Activated naive CD4-positive, alpha-beta T cell (primary cell): ENCODE data around the gene PRPS1.
"Not testable (repeated sequence)": the region's sequence is repeated elsewhere in the genome, so short reads cannot be mapped to it uniquely, and the experiment has no call there.

ENCODE experiments used
- DNase-seq, 4 experiments: peaks; one replicate each; lab custom pipeline; 2025; lab: John Stamatoyannopoulos, UW

The PRPS1 gene

DNA sequence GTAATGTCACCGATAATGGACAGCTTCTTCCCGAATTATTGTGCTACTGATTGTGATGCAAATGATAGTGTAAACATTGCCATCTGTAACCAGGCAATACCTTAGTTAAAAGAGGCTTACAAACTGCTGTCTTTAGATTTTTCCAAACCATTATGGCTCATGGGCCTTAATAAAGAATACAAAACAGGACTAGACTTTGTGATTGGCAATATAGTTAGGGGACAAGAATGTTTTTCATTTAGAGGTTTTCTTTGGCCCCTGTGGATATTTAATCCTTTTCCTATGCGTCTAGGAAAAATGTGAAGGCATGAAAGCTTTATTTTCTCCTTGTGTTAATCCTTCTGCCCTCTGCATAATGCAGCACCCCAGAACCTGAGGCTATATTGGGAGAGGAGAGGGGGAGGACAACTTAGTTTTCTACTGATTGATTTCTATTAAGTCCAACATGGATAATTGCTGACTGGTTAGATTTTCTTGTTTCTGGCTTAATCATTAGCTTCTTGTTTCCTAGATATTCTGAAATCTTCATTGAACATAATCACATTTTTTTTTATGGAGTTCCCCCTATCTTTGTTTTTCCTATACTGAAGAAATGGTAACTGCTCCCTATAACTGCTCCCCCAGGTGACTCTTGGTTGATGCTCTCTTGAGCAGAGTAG lies 1.9 kb downstream of the PRPS1 start:
- DNase-seq = no peak

DNA sequence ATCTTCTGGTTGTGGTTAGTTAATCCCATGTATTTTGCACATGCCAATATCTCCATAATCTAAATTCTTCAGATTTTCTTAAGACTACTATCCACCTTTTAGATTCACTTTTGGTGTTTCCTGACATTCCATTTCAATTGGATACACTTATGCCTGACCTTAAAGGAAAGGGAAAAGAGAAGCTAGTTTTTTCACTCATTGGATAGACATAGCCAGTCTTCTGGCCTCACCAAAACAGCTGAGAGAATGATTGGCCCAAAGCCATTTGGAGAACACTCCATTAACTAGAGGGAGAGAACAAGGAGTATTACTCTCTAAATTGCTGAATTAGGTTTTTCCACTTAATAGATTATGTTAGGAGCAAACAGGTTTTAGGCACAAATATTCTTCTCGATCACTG lies 4.0 kb downstream of the PRPS1 start:
- no peak for DNase-seq

DNA sequence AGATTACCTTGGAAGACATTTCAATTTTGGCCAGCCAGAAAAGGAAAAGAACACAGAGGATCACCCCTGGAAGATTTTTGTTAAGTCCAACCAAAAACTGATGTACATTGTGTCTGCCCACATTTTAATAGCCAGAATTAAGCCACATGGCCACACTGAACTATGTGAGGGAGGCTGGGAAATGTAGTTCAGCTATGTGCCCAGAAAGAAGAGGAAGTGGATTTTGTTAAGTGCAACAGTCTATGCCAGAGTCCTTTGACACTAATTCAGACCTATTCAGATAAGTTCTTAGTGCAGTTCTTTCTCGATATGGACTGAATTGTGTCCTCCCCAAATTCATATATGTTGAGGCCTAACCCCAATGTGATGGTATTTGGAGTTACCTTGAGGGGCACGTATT lies 18.4 kb downstream of the PRPS1 start:
- DNase-seq = no peak

DNA sequence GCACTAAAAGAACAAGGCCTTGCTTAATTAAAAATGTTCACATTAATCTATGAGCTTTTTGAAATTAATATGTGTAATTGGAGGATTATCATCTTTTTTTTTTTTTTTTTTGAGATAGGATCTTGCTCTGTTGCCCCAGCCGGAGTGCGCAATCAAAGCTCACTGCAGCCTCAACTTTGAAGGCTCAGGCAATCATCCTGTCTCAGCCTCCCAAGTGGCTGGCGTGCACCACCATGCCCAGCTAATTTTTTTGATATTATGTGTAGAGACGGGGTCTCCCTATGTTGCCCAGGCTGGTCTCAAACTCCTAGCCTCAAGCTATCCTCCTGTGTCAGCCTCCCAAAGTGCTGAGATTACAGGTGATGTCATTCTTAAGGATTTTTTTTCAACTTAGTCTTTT lies 20.0 kb downstream of the PRPS1 start:
- no peak for DNase-seq

DNA sequence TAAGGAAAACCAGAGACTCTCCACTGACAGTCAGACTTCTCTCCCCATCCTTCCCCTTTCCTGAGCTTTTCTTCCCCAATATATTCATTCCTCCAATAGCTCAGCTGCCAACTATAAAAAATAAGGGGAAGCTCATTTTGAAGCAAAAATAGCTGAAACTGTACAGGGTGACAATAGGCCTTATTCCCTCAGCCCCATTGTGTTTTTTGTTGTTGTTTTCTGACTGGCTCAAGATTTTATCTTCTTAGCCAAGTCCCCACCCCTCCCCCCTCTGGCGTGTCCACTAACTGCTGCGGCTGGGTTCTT lies 26.2 kb downstream of the PRPS1 start:
- DNase-seq = no peak

DNA sequence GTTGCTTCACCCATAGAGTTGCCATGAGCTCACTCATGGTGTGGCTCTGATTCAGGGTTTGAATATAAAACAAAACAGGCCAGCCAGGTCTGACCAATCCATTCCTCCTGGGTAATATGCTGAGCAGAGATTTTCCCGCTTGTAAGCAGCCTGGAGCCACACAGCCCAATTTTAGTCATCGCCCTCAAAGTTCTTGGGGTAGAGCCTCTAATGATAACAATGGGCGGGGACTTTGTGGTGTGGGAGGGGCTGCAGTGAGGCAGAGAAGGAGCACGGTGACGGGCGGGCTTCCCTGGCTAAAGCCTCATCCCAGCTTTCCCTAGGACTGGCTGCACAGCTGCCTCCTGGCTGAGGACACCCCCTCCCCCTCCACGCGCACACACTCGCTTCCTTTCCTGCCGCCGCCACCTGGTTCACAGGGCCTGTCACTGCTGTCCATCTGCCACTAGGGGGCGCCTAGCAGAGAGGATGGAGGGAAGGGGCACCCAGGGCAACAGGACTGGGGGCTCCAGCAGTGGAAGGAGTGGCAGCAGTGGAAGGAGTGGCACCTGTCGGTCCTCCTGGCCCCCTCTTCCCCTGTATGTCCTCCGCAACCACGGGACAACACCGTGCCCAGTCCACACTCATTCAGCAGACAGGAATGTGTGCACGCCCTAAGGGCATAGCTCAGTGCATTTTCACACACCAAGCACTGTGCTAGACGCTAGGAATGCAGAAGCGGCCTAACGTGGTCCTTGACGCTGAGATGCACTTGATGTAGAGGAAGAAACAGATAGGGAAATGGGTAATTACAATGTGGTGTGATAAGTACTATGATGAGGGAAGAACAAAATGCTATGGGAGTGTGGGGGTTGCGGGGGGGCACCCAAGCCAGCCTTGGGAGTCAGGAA lies 26.8 kb downstream of the PRPS1 start:
- DNase-seq = peak; percentile 16 to 57 (median 54)

DNA sequence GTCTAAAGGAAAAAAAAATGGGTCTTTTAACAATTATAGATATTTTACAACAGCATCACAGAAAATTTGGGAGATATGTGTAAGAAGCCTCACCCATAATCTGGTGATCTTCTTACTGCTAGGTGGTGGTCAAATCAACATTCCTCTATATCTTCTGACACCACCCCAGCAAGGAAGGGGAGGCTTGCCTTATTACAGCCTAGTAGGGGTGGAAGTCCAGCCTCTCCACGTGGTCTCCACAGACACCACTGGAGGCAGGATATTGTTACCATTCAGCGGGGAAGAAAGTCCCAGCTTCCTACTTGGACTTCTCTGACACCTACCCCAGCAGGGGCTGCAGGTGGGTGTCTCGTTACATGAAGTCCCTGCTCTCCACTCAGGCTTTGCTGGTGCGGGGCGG lies 28.7 kb downstream of the PRPS1 start:
- no peak for DNase-seq

DNA sequence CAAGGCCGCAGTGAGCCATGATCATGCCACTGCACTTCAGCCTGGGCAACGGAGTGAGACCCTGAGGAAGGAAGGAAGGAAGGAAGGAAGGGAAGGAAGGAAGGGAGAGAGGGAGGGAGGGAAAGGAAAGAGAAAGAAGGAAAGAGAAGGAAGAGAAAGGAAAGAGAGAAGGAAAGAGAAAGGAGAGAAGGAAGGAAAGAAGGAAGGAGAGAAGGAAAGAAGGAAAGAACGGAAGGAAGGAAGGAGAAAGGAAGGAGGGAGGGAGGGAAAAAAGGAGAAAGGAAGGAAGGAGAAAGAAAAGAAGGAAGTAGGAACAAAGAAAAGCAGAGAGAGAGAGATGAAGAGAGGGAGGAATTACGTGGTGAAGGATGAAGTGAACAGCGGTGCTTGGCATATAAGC lies 30.4 kb downstream of the PRPS1 start:
- DNase-seq = no peak

DNA sequence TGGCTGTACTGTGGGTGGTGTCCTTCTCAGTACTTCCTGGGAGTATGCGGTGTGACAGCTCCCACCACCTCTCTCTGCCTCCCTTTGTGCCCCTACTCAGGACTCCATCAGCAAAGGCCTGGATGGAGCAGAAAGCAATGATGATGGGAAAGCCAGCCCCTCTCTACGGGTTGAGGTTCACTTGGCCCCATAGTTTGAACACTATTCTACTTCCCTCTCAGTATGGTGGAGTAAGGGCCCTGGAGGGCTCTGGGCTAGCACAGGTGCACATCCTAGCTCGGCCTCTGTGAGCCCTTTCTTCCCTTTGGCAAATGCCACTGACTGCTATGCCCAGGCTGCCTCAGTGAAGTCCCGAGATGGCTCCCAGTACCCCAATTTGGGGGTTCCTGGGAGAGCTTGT lies 31.0 kb downstream of the PRPS1 start:
- no peak for DNase-seq

DNA sequence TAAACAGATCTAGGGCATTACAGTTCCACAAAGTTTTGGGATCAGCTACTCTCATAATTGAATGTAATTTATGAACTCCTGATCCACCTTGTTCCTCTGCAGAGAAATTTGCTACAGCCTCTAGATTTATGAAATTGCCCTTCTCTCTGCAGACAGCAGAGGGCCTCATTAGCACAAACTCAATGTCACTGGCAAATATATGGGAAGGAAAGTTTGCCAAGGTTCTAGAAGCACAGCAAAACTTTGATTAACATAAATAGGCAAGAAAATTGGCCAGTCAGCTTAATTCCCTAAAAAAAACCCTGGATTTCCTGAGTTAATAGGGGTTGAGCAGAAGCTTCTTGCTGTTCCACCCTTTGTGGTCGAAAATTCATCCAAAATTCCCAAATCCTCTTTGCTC lies 31.5 kb downstream of the PRPS1 start:
- DNase-seq = no peak

DNA sequence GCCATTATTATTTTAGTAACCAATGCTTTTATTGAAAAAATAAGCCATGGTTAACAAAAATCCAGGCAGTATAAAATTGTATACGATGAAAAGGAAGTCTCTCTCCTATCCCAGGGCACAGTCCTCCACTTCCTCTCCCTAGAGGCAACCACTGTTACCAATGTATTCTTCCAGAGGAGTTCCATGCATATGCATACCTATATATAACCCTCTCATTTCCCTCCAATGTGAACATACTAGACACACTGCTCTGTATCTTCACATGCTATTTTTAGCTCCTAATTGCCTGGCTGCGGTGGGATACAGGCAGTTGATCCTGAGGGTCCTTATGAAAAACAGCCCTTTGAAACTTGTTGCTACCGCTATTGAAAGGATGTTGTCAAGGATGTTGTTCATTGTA lies 33.8 kb downstream of the PRPS1 start:
- no peak for DNase-seq

DNA sequence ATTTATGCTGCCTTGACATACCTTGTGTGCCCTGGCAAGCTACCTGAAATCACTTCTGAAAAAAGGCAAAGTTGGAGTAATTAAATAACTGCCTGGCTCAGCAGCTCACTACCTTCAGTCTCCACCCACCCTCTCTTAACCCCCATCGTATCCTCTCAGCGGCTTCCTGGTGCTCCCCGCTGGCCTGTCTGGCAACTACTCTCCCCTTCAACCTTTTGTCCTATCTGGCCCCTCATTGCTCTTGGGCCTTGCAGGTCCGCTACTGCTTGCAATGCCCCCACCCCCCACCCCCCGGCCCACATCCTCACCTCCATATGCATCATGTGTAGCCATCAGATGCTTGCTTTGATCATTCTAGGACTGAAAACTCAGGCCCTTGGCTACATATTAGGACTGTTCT lies 34.5 kb downstream of the PRPS1 start:
- DNase-seq = no peak

DNA sequence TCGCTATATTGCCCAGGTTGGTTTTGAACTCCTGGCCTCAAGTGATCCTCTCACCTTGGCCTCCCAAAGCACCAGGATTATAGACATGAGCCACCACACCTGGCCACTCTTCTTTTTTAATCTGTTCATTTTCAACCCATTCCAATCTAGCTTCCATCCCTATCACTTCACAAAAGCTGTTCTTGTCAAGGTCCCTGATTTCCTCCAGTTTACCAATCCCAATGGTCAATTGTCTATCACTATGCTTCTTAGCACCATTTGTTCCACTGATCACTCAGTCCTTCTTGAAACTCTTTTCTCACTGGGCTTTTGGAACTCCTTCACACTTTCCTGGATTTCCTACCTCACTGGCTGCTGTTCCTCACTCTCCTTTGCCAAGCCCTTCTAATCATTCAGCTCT lies 38.6 kb downstream of the PRPS1 start:
- no peak for DNase-seq

DNA sequence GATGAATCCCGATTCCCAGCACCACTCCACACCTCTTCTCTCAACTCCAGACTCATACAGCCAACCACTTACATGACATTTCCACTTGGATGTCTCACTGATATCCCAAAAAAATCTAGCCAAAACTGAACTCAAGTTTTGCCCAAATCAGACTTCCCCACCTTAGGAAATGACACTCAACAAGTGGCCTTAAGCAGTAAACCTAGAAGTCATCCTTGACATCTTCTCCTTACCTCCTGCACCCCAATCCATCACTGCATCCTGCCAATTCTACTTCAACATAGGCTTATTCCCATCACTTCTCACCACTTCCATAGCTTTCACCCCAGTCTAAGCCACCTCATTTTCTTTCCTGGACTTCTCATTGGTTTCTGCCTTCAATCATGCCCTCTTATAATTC lies 39.1 kb downstream of the PRPS1 start:
- DNase-seq = no peak

DNA sequence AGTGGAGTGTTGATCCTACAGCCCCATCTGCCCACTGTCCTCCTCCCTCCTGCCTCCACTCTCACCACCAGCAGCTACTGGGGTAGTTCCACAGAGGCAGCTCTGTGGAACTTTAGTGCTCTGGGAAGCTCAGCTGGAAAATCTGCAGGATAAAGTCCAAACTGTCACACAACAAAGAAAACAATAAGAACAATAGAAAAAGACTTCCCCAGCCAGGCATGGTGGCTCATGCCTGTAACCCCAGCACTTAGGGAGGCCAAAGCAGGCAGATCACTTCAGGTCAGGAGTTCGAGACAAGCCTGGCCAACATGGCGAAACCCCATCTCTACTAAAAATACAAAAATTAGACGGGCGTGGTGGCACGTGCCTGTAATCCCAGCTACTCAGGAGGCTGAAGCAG lies 40.4 kb downstream of the PRPS1 start:
- DNase-seq = not testable (repeated sequence)

DNA sequence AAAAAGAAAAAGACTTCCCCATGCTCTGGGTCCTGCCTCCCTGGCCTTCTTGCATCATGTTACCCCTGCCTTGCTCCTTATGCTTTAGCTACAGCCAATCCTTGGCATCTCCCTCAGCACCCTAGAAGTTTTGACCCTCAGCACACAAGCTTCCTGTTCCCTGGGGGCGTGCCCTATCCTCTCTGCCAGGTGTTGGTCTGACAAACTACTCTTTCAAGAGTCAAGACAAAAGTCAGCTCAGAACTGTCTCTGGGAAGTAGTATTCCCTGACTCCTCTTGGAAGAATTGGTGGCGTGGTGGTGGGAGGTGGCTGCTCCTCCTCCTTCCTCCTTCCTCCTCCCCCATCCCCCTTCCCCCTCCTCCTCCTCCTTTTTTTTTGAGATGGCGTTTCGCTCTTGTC lies 41.0 kb downstream of the PRPS1 start:
- DNase-seq = no peak

DNA sequence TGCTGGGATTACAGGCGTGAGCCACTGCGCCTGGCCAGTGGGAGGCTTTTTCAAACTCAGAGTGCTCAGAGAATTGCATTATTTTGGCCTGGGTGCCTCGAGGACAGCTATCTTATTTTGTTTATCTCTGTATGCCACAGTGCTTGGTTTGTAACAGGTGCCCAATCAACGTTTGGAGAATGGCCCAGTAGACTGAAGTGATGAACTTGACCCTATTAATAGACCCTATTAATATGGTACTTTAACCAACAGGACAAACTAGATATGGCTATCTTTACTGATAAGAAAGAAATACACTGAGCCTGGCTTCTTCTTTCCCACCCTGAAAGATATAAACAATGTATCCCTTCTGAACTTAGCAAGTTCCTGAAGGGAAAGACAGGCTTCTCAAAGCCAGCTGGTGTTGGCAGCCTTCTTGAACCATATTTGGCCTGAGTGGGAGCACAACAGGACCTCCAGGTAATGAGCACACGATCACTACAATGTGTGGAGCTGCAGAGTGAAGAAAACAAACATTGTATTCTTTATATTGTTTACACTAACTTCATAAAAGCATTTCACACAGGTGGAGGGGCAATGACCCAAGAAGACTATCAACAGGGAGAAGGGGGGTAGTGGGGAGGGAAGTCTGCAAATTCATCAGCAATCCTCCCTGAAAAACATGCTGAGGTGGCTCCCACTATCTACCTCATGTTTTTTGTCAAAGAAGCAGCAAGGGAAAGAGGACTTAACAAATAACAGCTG lies 41.7 kb downstream of the PRPS1 start:
- no peak for DNase-seq

DNA sequence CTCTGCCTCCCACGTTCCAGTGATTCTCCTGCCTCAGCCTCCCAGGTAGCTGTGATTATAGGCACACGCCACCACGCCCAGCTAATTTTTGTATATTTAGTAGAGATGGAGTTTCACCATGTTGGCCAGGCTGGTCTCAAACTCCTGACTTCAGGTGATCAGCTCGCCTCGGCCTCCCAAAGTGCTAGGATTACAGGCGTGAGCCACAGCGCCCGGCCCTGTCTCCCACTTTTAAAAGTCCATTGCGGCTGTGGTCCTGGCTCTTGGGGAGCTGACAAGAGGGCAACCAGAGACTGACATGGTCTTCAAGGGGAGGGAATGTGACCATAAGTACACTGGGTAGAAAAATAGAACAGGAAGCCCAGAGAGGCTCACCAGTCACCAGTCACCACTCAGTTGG lies 42.9 kb downstream of the PRPS1 start:
- DNase-seq = not testable (repeated sequence)

DNA sequence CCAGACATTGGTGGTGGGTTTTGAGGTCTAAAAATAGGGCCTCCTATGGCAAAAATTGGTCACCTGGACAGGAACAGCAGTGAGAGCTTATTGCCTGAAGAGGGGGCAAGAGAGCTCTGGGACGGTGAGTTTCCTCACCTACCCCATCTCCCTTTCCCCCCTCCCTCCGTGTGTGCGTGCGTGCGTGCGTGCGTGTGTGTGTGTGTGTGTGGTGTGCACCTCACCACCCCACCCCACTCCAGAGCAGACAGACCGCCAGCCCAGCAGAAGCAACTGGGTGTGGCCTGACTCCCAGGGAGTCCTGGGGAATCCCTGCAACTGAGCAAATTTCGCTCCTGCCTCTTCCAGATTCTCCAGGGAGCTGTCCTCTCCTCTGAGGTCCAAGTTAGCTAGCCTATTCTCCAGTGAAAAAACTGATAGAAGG lies 44.7 kb downstream of the PRPS1 start:
- DNase-seq = peak; percentile 8 to 67 (median 35)

DNA sequence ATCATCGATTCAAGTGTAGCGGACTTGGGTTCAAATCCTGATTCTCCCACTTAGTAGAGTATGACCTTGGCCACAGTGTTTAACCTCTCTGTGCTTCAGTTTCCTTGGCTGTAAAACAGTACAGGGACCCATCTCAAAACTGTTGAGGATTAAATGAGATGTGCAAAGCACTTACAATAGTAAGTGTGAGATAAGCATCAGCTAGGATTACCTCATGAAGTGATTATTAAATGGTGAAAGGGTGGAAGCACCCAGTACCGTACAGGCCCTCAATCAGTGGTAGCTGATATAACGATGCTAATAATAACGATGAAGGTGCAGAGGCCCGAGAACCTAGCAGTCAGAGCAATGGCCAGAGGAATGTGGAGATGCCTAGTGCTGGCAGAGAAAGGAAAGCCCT lies 45.1 kb downstream of the PRPS1 start:
- no peak for DNase-seq

DNA sequence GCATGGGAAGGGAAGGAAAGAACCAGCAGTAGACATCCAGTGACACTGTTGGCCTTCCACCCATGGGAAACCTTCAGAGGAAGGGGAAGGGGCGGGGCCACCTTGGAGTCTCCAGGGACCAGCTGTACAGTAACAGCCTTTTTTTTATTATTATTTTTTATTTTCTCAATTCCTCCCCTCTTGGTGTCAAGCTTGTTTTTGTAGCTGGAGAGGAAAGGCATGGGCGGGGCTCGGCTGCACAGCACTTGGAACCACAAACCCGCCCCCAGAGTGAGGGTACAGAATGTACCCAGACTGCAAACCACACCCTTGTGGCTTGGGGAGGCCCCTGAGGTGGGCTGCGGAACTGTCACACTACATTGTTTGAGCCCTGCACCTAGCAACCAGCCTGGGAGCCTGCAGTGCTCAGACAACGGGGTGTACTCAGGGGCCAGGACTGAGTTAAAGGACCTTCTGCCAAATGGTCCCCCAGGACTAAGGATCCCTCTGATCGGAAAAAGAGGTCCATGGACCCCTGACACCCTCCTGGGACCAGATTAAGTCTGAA lies 45.7 kb downstream of the PRPS1 start:
- DNase-seq = peak; percentile 37 to 80 (median 60)

DNA sequence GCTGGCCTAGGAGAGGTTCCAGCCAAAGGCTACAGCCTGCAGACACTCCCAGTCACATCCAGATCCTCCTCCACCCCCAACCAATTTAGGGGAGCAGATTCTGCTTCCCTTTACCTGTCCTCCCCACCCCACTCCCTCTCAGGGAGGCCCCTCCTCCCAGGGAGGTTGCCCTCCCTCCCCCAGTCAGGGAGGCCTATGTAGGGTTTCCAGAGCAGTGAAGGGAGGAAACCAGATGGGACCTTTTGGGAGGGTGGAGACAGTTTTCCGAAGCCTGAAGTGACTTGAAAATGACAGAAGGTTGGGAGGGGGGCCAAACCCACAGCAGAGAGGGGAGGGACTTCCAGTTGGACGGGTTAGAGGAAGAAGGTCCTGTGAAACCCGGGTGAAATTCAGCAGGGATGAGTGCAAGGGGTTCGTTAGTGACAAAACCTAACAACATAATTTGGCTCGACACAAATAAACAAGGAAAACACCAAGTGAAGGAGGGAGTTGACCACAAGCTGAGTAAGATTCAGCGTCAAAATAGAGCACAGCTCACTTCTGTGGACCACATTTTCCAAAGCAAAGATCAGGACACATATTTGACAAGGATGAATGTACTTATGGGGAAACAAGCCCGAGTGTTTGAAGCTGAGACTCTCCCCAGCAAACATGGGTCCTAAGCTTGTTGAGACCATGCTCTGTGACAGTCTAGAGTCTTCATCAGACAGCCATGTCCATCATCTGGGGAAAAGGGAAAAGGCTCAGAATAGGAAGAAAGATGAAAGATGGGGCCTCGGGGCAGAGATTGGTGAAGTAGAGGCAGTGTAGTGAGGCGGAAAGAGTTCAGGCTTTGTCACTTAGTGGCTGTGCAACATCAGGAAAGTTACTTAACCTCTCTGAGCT lies 46.4 kb downstream of the PRPS1 start:
- peak in 1 of 4 experiments; percentile 25 for DNase-seq
